H9 (cell line): Measurements from ENCODE around the gene LSM3. TPM values are rescaled to one million over a fixed set of nuclear protein-coding genes. Genes with fewer than 3 reads are reported as not detected.

Source experiments
- DNase-seq: peaks from one replicate; pipeline ENCODE4 v3.0.0-alpha.2; 2017
- H2AFZ ChIP-seq: one replicate; pipeline ENCODE4 v1.6.1; 2013; ENCODE audit warnings: mild to moderate bottlenecking, low read length, control low read depth, moderate library complexity
- H2AK5ac ChIP-seq: 2 replicates; pipeline ENCODE4 v1.6.1; 2013; ENCODE audit warnings: low read length, control low read depth, mixed read lengths; ENCODE audit not compliant: insufficient read length
- H2BK120ac ChIP-seq: one replicate; pipeline ENCODE4 v1.6.1; 2013; ENCODE audit warnings: low read depth, mild to moderate bottlenecking, low read length, control low read depth, inconsistent platforms; ENCODE audit not compliant: poor library complexity, severe bottlenecking
- H2BK12ac ChIP-seq: 2 replicates; pipeline ENCODE4 v1.6.1; 2013; ENCODE audit warnings: low read length, control low read depth, mixed read lengths, low read depth; ENCODE audit not compliant: insufficient read length
- H2BK15ac ChIP-seq: 2 replicates; pipeline ENCODE4 v1.6.1; 2013; ENCODE audit warnings: low read depth, low read length, control low read depth
- H2BK20ac ChIP-seq: one replicate; pipeline ENCODE4 v1.6.1; 2013; ENCODE audit warnings: low read depth, mild to moderate bottlenecking, low read length, control low read depth, inconsistent platforms; ENCODE audit not compliant: poor library complexity, severe bottlenecking
- H2BK5ac ChIP-seq: 2 replicates; pipeline ENCODE4 v1.6.1; 2013; ENCODE audit warnings: low read length, control low read depth, mixed read lengths; ENCODE audit not compliant: insufficient read length
- H3K14ac ChIP-seq: 2 replicates; pipeline ENCODE4 v1.6.1; 2013; ENCODE audit warnings: low read length, control low read depth; ENCODE audit not compliant: insufficient read depth
- H3K18ac ChIP-seq: 2 replicates; pipeline ENCODE4 v1.6.1; 2013; ENCODE audit warnings: low read depth, mild to moderate bottlenecking, mixed read lengths, low read length, control low read depth; ENCODE audit not compliant: insufficient read length
- H3K23ac ChIP-seq: 2 replicates; pipeline ENCODE4 v1.6.1; 2013; ENCODE audit warnings: low read length, control low read depth, mixed read lengths, low read depth; ENCODE audit not compliant: insufficient read length
- H3K23me2 ChIP-seq: 2 replicates; pipeline ENCODE4 v1.6.1; 2013; ENCODE audit warnings: low read depth, mild to moderate bottlenecking, mixed read lengths, low read length, control low read depth; ENCODE audit not compliant: insufficient read length, poor library complexity, severe bottlenecking
- H3K27ac ChIP-seq: 2 replicates; pipeline ENCODE4 v1.5.1; 2013; ENCODE audit warnings: low read length, control low read depth, mixed read lengths, low read depth; ENCODE audit not compliant: insufficient read length
- H3K27me3 ChIP-seq: 2 replicates; pipeline ENCODE4 v1.6.1; 2013; ENCODE audit warnings: low read length, control low read depth, inconsistent platforms; ENCODE audit not compliant: insufficient read depth
- H3K4ac ChIP-seq: 2 replicates; pipeline ENCODE4 v1.6.1; 2013; ENCODE audit warnings: low read depth, mild to moderate bottlenecking, control low read depth, inconsistent platforms, low read length, moderate library complexity
- H3K4me1 ChIP-seq: 2 replicates; pipeline ENCODE4 v1.6.1; 2013; ENCODE audit warnings: low read length, control low read depth, inconsistent platforms; ENCODE audit not compliant: insufficient read depth
- H3K4me2 ChIP-seq: 2 replicates; pipeline ENCODE4 v1.6.1; 2013; ENCODE audit warnings: low read length, control low read depth, mixed read lengths; ENCODE audit not compliant: insufficient read length, insufficient read depth
- H3K56ac ChIP-seq: 2 replicates; pipeline ENCODE4 v1.6.1; 2013; ENCODE audit warnings: low read depth, mild to moderate bottlenecking, mixed read lengths, low read length, control low read depth; ENCODE audit not compliant: insufficient read length
- H3K79me1 ChIP-seq: 2 replicates; pipeline ENCODE4 v1.6.1; 2013; ENCODE audit warnings: low read depth, mild to moderate bottlenecking, moderate library complexity, low read length, control low read depth, inconsistent platforms; ENCODE audit not compliant: insufficient read depth, poor library complexity, severe bottlenecking
- H3K79me2 ChIP-seq: 2 replicates; pipeline ENCODE4 v1.6.1; 2013; ENCODE audit warnings: low read length, control low read depth, inconsistent platforms; ENCODE audit not compliant: insufficient read depth
- H3K9ac ChIP-seq: 2 replicates; pipeline ENCODE4 v1.6.1; 2013; ENCODE audit warnings: low read length, control low read depth, mixed read lengths; ENCODE audit not compliant: insufficient read length; ENCODE audit errors: extremely low read depth
- H3K9me3 ChIP-seq: one replicate; pipeline ENCODE4 v1.6.1; 2013; ENCODE audit warnings: low read depth, low read length, inconsistent platforms; ENCODE audit not compliant: control insufficient read depth
- H3T11ph ChIP-seq: one replicate; pipeline ENCODE4 v1.6.1; 2013; ENCODE audit warnings: mild to moderate bottlenecking, low read length, control low read depth, inconsistent platforms
- H4K20me1 ChIP-seq: one replicate; pipeline ENCODE4 v1.6.1; 2013; ENCODE audit not compliant: control insufficient read depth, insufficient read length, insufficient read depth
- H4K5ac ChIP-seq: 2 replicates; pipeline ENCODE4 v1.6.1; 2013; ENCODE audit warnings: low read depth, mild to moderate bottlenecking, mixed read lengths, low read length, control low read depth; ENCODE audit not compliant: insufficient read length
- H4K8ac ChIP-seq: replicated peaks from 2 replicates; pipeline ENCODE4 v1.6.1; 2013; ENCODE audit warnings: low read length, control low read depth, mixed read lengths, low read depth; ENCODE audit not compliant: insufficient read length
- H4K91ac ChIP-seq: 2 replicates; pipeline ENCODE4 v1.6.1; 2013; ENCODE audit warnings: low read depth, mild to moderate bottlenecking, moderate library complexity, mixed read lengths, low read length, control low read depth; ENCODE audit not compliant: insufficient read length
- H3K27ac Mint-ChIP-seq, 3 experiments: 2 replicates in 2 of 3; 3 replicates in 1 of 3; pipeline ENCODE4 v1.8.0; 2020 to 2021; ENCODE audit warnings: mixed read lengths in 3 of 3, mild to moderate bottlenecking in 1 of 3, moderate library complexity in 1 of 3
- H3K27me3 Mint-ChIP-seq: 2 replicates; pipeline ENCODE4 v1.8.0; 2021; ENCODE audit warnings: low read depth, mild to moderate bottlenecking, moderate library complexity, mixed read lengths
- H3K36me3 Mint-ChIP-seq, 3 experiments: 2 replicates in 2 of 3; 3 replicates in 1 of 3; pipeline ENCODE4 v1.8.0; 2020 to 2021; ENCODE audit warnings: low read depth in 3 of 3, mixed read lengths in 3 of 3; ENCODE audit not compliant: insufficient read depth in 1 of 3
- H3K4me1 Mint-ChIP-seq, 2 experiments: 2 replicates each; pipeline ENCODE4 v1.8.0; 2020; ENCODE audit warnings: mixed read lengths in 2 of 2
- H3K4me3 Mint-ChIP-seq, 2 experiments: 2 replicates in 1 of 2; 3 replicates in 1 of 2; pipeline ENCODE4 v1.8.0; 2020 to 2021; ENCODE audit warnings: mild to moderate bottlenecking in 2 of 2, mixed read lengths in 2 of 2, moderate library complexity in 1 of 2
- H3K9me3 Mint-ChIP-seq, 2 experiments: 2 replicates in 1 of 2; 3 replicates in 1 of 2; pipeline ENCODE4 v1.8.0; 2020; ENCODE audit warnings: mild to moderate bottlenecking in 2 of 2, mixed read lengths in 2 of 2, moderate library complexity in 1 of 2
- CTCF ChIP-seq: fragments of 200-600 bp; sonication (generic); conservative IDR thresholded peaks from 3 replicates; pipeline ENCODE4 v1.8.0; 2021; ENCODE audit warnings: antibody characterized with exemption, mild to moderate bottlenecking
- WGBS: extraction: QIAGEN DNeasy Blood & Tissue Kit; methylation state at CpG from one replicate; pipeline ENCODE4 v1.1.7; 2013; ENCODE audit warnings: missing lambda C conversion rate, low lambda C conversion rate, mixed read lengths; ENCODE audit not compliant: insufficient read length; ENCODE audit errors: extremely low coverage; 5-methylcytosine and 5-hydroxymethylcytosine counted together
- total RNA-seq: library from RNA; stranded (reverse); gene quantifications from 2 replicates; pipeline ENCODE4 v1.2.1, GENCODE V29; 2021

Gene LSM3
- total RNA-seq, 1 experiment from 2014 or later = 24.4 TPM

- peaks cover 3 to 7% of the 10 kb centered on the region in 2 experiments; a peak in 3 of 4 replicates for H3K4me1 Mint-ChIP-seq
Observed at GRCh38 chr3:14206548-14207177, 28.0 kb downstream of the LSM3 start.

More at GRCh38 chr3:14206548-14207177, 28.0 kb downstream of the LSM3 start:
- Histone ChIP-seq H4K5ac (no peak overlapping the region), H3K4ac (no peak overlapping the region), H3K9me3 (no peaks in the 10 kb centered on the region), H3K9ac (no peak overlapping the region), H2AK5ac (no peak overlapping the region), H3K23ac (no peak overlapping the region), H3K27ac (no peak overlapping the region), H2BK20ac (no peak overlapping the region), H3K79me1 (no peaks in the 10 kb centered on the region), H2BK5ac (no peak overlapping the region), H3K27me3 (no peaks in the 10 kb centered on the region), H2BK15ac (no peak overlapping the region), H3K56ac (no peak overlapping the region), H2BK120ac (no peak overlapping the region), H4K8ac (no peak overlapping the region), H4K91ac (no peak overlapping the region), H3K4me1 (no peaks in the 10 kb centered on the region), H2AFZ (no peak overlapping the region), H3K18ac (no peak overlapping the region), H3K79me2 (no peaks in the 10 kb centered on the region), H2BK12ac (no peak overlapping the region), H3K4me2 (no peak overlapping the region), H3T11ph (no peak overlapping the region), H3K14ac (no peak overlapping the region), H3K23me2 (no peaks in the 10 kb centered on the region), H4K20me1 (no peaks in the 10 kb centered on the region)
- no peaks in the 10 kb centered on the region for H3K9me3 Mint-ChIP-seq
- H3K36me3 Mint-ChIP-seq = no peaks in the 10 kb centered on the region
- DNase-seq = peak; percentile 63
- TF ChIP-seq CTCF = peak; percentile 48; the same call in 2 of the 3 replicates
- WGBS = no CpG with 5 or more reads among the region's 6 CpGs
- peak overlapping the region in 1 of 3 experiments; percentile 72; a peak in 2 of 7 replicates for H3K27ac Mint-ChIP-seq
- H3K4me3 Mint-ChIP-seq = no peak overlapping the region
- no peaks in the 10 kb centered on the region; the same call in 1 of the 2 replicates for H3K27me3 Mint-ChIP-seq
